ENCODE data around the gene NIPSNAP2.
"Not testable (repeated sequence)": the region's sequence is repeated elsewhere in the genome, so short reads cannot be mapped to it uniquely, and the experiment has no call there.

GRCh38 chr7:56048763-56049162, 84.4 kb downstream of the NIPSNAP2 start:
- not testable (repeated sequence) for TF ChIP-seq EZH2 (IDR thresholded peaks at IDR 0.05); POLR2AphosphoS5 (IDR thresholded peaks at IDR 0.05; ENCODE audit: borderline replicate concordance, low read depth, low read length); FOXP2 (optimal IDR thresholded peaks at IDR 0.05; ENCODE audit: control extremely low read depth, extremely low read length, insufficient read depth)
